ENCODE measurements around the gene GTF2H2C. TPM values are rescaled to one million over a fixed set of nuclear protein-coding genes. Genes with fewer than 3 reads are reported as not detected.

The GTF2H2C gene
- total RNA-seq, 1 donor from 2014 or later: 31.7 TPM

GRCh38 chr5:69517763-69518212, 42.2 kb upstream of the GTF2H2C start:
- no peaks in the 10 kb centered on the region for H3K4me1 Mint-ChIP-seq (ENCODE audit: low read depth, unreplicated experiment)
- TF ChIP-seq CTCF (IDR thresholded peaks at IDR 0.05; ENCODE audit: partially characterized antibody, unreplicated experiment): no peak
- H3K27ac Mint-ChIP-seq (ENCODE audit: unreplicated experiment): no peak overlapping the region
- peaks cover 2% of the 10 kb centered on the region for H3K9me3 Mint-ChIP-seq (ENCODE audit: unreplicated experiment)
- H3K4me3 Mint-ChIP-seq (ENCODE audit: unreplicated experiment): no peak overlapping the region
- H3K36me3 Mint-ChIP-seq (ENCODE audit: unreplicated experiment): no peaks in the 10 kb centered on the region
- H3K27me3 Mint-ChIP-seq (ENCODE audit: unreplicated experiment): peaks cover 5% of the 10 kb centered on the region
- no peak for DNase-seq

GRCh38 chr5:69519285-69519684, 40.7 kb upstream of the GTF2H2C start:
- no peak for TF ChIP-seq CTCF (IDR thresholded peaks at IDR 0.05; ENCODE audit: partially characterized antibody, unreplicated experiment)
- Mint-ChIP-seq H3K4me3 (ENCODE audit: unreplicated experiment) (no peak overlapping the region), H3K4me1 (ENCODE audit: low read depth, unreplicated experiment) (no peaks in the 10 kb centered on the region), H3K9me3 (ENCODE audit: unreplicated experiment) (peaks cover 2% of the 10 kb centered on the region), H3K27me3 (ENCODE audit: unreplicated experiment) (peaks cover 4% of the 10 kb centered on the region), H3K36me3 (ENCODE audit: unreplicated experiment) (no peaks in the 10 kb centered on the region), H3K27ac (ENCODE audit: unreplicated experiment) (no peak overlapping the region)
- DNase-seq: no peak

- no peak for TF ChIP-seq CTCF (IDR thresholded peaks at IDR 0.05; ENCODE audit: partially characterized antibody, unreplicated experiment)
- Mint-ChIP-seq H3K27me3 (ENCODE audit: unreplicated experiment) (peaks cover 2% of the 10 kb centered on the region), H3K9me3 (ENCODE audit: unreplicated experiment) (no peaks in the 10 kb centered on the region), H3K4me3 (ENCODE audit: unreplicated experiment) (no peak overlapping the region), H3K36me3 (ENCODE audit: unreplicated experiment) (no peaks in the 10 kb centered on the region), H3K27ac (ENCODE audit: unreplicated experiment) (no peak overlapping the region), H3K4me1 (ENCODE audit: low read depth, unreplicated experiment) (no peaks in the 10 kb centered on the region)
- DNase-seq: no peak
Observed at GRCh38 chr5:69522035-69522434, 38.0 kb upstream of the GTF2H2C start.

GRCh38 chr5:69525490-69525889, 34.5 kb upstream of the GTF2H2C start:
- no peaks in the 10 kb centered on the region for H3K4me1 Mint-ChIP-seq (ENCODE audit: low read depth, unreplicated experiment)
- no peaks in the 10 kb centered on the region for H3K27me3 Mint-ChIP-seq (ENCODE audit: unreplicated experiment)
- no peak for DNase-seq
- no peaks in the 10 kb centered on the region for H3K9me3 Mint-ChIP-seq (ENCODE audit: unreplicated experiment)
- no peak overlapping the region for H3K27ac Mint-ChIP-seq (ENCODE audit: unreplicated experiment)
- no peak for TF ChIP-seq CTCF (IDR thresholded peaks at IDR 0.05; ENCODE audit: partially characterized antibody, unreplicated experiment)
- H3K4me3 Mint-ChIP-seq (ENCODE audit: unreplicated experiment): no peak overlapping the region
- no peaks in the 10 kb centered on the region for H3K36me3 Mint-ChIP-seq (ENCODE audit: unreplicated experiment)

- H3K36me3 Mint-ChIP-seq (ENCODE audit: unreplicated experiment): no peaks in the 10 kb centered on the region
- DNase-seq: no peak
- H3K27me3 Mint-ChIP-seq (ENCODE audit: unreplicated experiment): no peaks in the 10 kb centered on the region
- H3K9me3 Mint-ChIP-seq (ENCODE audit: unreplicated experiment): no peaks in the 10 kb centered on the region
- TF ChIP-seq CTCF (IDR thresholded peaks at IDR 0.05; ENCODE audit: partially characterized antibody, unreplicated experiment): no peak
- no peak overlapping the region for H3K27ac Mint-ChIP-seq (ENCODE audit: unreplicated experiment)
- H3K4me1 Mint-ChIP-seq (ENCODE audit: low read depth, unreplicated experiment): no peaks in the 10 kb centered on the region
- H3K4me3 Mint-ChIP-seq (ENCODE audit: unreplicated experiment): no peak overlapping the region
Observed at GRCh38 chr5:69526660-69527059, 33.3 kb upstream of the GTF2H2C start.
